Gastrocnemius medialis (tissue), 4 donors: Measurements from ENCODE around the gene ATG9B. TPM values are rescaled to one million over a fixed set of nuclear protein-coding genes. Genes with fewer than 3 reads are reported as not detected.

Experiments
- ATAC-seq, 2 donors: fragments of 150-250 bp; one replicate each; pipeline ENCODE4 v1.9.1; 2016
- DNase-seq, 2 donors: peaks; one replicate each; pipeline ENCODE4 v3.0.0-alpha.2; 2019
- H3K27ac ChIP-seq, 4 donors: fragments of 200-600 bp; sonication (generic); 1 replicate in 1 of 4; 2 replicates in 3 of 4; pipeline ENCODE4 v1.5.1; 2016 to 2018; ENCODE audit warnings: mild to moderate bottlenecking in 2 of 4, moderate library complexity in 1 of 4
- H3K27me3 ChIP-seq, 3 donors: fragments of 200-600 bp; sonication (generic) in 2 of 3; 1 replicate in 1 of 3; 2 replicates in 2 of 3; pipeline versions ENCODE4 v1.5.1 to v1.6.0; 2016 to 2019; ENCODE audit warnings: mild to moderate bottlenecking in 1 of 3, moderate library complexity in 1 of 3
- H3K36me3 ChIP-seq, 2 donors: fragments of 200-600 bp; sonication (generic) in 1 of 2; one replicate each; pipeline ENCODE4 v1.5.1; 2017 to 2018
- H3K4me1 ChIP-seq, 2 donors: fragments of 200-600 bp; sonication (generic) in 1 of 2; one replicate each; pipeline ENCODE4 v1.5.1; 2016 to 2017; ENCODE audit warnings: mild to moderate bottlenecking in 2 of 2
- H3K4me3 ChIP-seq, 4 donors: fragments of 200-600 bp; sonication (generic) in 3 of 4; 1 replicate in 1 of 4; 2 replicates in 3 of 4; pipeline ENCODE4 v1.5.1; 2016 to 2019; ENCODE audit warnings: mild to moderate bottlenecking in 2 of 4
- H3K9me3 ChIP-seq, 3 donors: fragments of 200-600 bp; sonication (generic) in 2 of 3; 1 replicate in 1 of 3; 2 replicates in 2 of 3; pipeline ENCODE4 v1.5.1; 2016 to 2019
- POLR2A ChIP-seq, 2 donors: fragments of 450-650 bp; IDR thresholded peaks; one replicate each; pipeline ENCODE4 v1.6.1; 2017; ENCODE audit warnings: antibody characterized with exemption in 2 of 2, mild to moderate bottlenecking in 2 of 2, moderate library complexity in 2 of 2
- in situ Hi-C, 4 donors: fragments of 200-750 bp; cut with MboI; loops; one replicate each; pipeline versions ENCODE4 v1.15.0 to v1.8.0; 2017; ENCODE audit warnings: low sequenced_read_pairs in 4 of 4
- intact Hi-C: fragments of 100-400 bp; cut with DNase I; formaldehyde crosslinking; loops from one replicate; pipeline ENCODE4 v1.15.1; 2023; ENCODE audit warnings: low total_unique reads
- total RNA-seq, 4 donors: library from RNA; depleted of rRNA; stranded (reverse); fragments of >200 nt; gene quantifications; one replicate each; pipeline versions ENCODE4 v1.1.0 to v1.2.3, GENCODE V29; 2016
- TF ChIP-seq, protein P1 (sequence below), 5 experiments: fragments of 450-650 bp in 3 of 5; fragments of 200-600 bp in 2 of 5; sonication (generic) in 2 of 5; IDR thresholded peaks in 4 of 5; conservative IDR thresholded peaks in 1 of 5; 1 replicate in 4 of 5; 2 replicates in 1 of 5; pipeline ENCODE4 v1.5.1; 2016 to 2019; ENCODE audit warnings: antibody characterized with exemption in 5 of 5, mild to moderate bottlenecking in 3 of 5, moderate library complexity in 3 of 5

ATG9B gene
- total RNA-seq, 4 donors from 2014 or later, result 0.31 TPM; not detected in 3

DNA sequence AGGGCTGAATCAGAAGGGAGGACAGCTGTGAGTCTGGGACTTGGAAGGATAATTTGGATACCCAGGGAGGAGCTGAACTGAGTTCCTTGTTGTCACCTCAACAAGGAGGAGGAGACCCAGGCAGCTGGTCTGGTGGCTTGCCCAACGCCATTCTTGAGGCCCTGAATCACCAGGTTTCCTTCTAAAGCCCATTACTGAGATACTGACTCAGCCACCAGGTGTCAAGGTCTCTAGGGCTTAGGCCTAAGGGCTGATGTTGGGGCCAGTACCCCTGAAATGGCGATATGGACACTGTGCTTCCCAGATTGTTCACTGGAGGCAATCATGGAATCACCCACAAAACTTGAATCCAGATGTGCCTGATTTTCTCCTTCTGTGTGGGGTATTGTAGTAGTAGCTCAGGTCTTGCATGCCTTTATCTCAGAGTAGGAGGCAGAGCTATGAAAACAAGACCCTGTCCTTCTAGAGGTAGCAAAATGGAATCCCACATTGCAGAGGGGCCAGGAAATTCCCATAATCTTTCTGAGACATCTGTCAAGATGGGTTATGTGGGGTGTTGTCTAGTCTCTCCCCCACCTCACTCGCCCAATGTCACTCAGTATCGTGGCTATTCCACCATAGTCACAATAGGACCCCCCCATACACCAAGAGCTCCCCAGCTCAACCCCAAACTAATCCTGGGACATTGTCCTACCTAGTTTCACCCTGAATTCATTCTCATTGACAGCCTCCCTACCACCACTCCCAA lies 1.8 kb upstream of the ATG9B start:
- no peaks in the 10 kb centered on the region for H3K27me3 ChIP-seq
- H3K36me3 ChIP-seq, result no peaks in the 10 kb centered on the region
- intact Hi-C loops, result loop anchor here (5.0 to 10.0 kb wide), 4 partner anchors 146 to 621 kb away; partner anchors contain the start of genes ASB10 and SMARCD3
- H3K9me3 ChIP-seq, result no peaks in the 10 kb centered on the region
- no peak for TF ChIP-seq POLR2A (IDR thresholded peaks at IDR 0.05)
- TF ChIP-seq, protein P1, sequence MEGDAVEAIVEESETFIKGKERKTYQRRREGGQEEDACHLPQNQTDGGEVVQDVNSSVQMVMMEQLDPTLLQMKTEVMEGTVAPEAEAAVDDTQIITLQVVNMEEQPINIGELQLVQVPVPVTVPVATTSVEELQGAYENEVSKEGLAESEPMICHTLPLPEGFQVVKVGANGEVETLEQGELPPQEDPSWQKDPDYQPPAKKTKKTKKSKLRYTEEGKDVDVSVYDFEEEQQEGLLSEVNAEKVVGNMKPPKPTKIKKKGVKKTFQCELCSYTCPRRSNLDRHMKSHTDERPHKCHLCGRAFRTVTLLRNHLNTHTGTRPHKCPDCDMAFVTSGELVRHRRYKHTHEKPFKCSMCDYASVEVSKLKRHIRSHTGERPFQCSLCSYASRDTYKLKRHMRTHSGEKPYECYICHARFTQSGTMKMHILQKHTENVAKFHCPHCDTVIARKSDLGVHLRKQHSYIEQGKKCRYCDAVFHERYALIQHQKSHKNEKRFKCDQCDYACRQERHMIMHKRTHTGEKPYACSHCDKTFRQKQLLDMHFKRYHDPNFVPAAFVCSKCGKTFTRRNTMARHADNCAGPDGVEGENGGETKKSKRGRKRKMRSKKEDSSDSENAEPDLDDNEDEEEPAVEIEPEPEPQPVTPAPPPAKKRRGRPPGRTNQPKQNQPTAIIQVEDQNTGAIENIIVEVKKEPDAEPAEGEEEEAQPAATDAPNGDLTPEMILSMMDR (IDR thresholded peaks at IDR 0.05 in 4 of 5, conservative IDR thresholded peaks at IDR 0.05 in 1 of 5), result no peak
- no peak overlapping the region for H3K4me3 ChIP-seq
- H3K4me1 ChIP-seq, result peaks cover 9 to 12% of the 10 kb centered on the region in 2 donors
- ATAC-seq, result no peak
- in situ Hi-C loops, result loop anchor here in 1 of 4 donors (10.0 kb wide), 1 partner anchor 79 kb away; no protein-coding TSS in a partner anchor
- no peak for DNase-seq
- no peak overlapping the region for H3K27ac ChIP-seq

GRCh38 chr7:151023232-151023631 lies 1.1 kb downstream of the ATG9B start:
- Histone ChIP-seq H3K27ac (no peak overlapping the region), H3K36me3 (no peaks in the 10 kb centered on the region), H3K9me3 (no peaks in the 10 kb centered on the region), H3K27me3 (peaks cover 7 to 17% (median 14%) of the 10 kb centered on the region in 3 donors), H3K4me1 (peaks cover 0 to 5% of the 10 kb centered on the region in 2 donors), H3K4me3 (no peak overlapping the region)
- ATAC-seq (no peak), DNase-seq (no peak)
- TF ChIP-seq, protein P1 (IDR thresholded peaks at IDR 0.05 in 4 of 5, conservative IDR thresholded peaks at IDR 0.05 in 1 of 5), result no peak
- no peak for TF ChIP-seq POLR2A (IDR thresholded peaks at IDR 0.05)
- intact Hi-C loops (loop anchor here (10.0 kb wide), 1 partner anchor 618 kb away; a partner anchor contains a TSS), in situ Hi-C loops (loop anchor here in 1 of 4 donors (10.0 kb wide), 1 partner anchor 82 kb away; no protein-coding TSS in a partner anchor)

- in situ Hi-C loops (loop anchor here in 1 of 4 donors (10.0 kb wide), 1 partner anchor 85 kb away; no protein-coding TSS in a partner anchor), intact Hi-C loops (loop anchor here (10.0 kb wide), 1 partner anchor 615 kb away; a partner anchor contains a TSS)
- ATAC-seq, result no peak
- H3K27ac ChIP-seq, result no peak overlapping the region
- no peaks in the 10 kb centered on the region for H3K36me3 ChIP-seq
- H3K4me3 ChIP-seq, result no peak overlapping the region
- peaks cover 22 to 43% (median 24%) of the 10 kb centered on the region in 3 donors for H3K27me3 ChIP-seq
- peaks cover 6 to 8% of the 10 kb centered on the region in 2 donors for H3K4me1 ChIP-seq
- H3K9me3 ChIP-seq, result no peaks in the 10 kb centered on the region
- DNase-seq, result no peak
- TF ChIP-seq, protein P1 (IDR thresholded peaks at IDR 0.05 in 4 of 5, conservative IDR thresholded peaks at IDR 0.05 in 1 of 5), result no peak
- TF ChIP-seq POLR2A (IDR thresholded peaks at IDR 0.05), result no peak
These were observed 4.1 kb downstream of the ATG9B start for GRCh38 chr7:151020231-151020630.

- peaks cover 28 to 52% (median 33%) of the 10 kb centered on the region in 3 donors for H3K27me3 ChIP-seq
- H3K27ac ChIP-seq, result no peak overlapping the region
- intact Hi-C loops, result no loop called here
- H3K9me3 ChIP-seq, result no peaks in the 10 kb centered on the region
- H3K36me3 ChIP-seq, result no peaks in the 10 kb centered on the region
- H3K4me1 ChIP-seq, result peaks cover 8 to 11% of the 10 kb centered on the region in 2 donors
- ATAC-seq (no peak), DNase-seq (no peak)
- in situ Hi-C loops, result no loop called here
- H3K4me3 ChIP-seq, result peak overlapping the region; percentile 17 to 31 (median 21)
- TF ChIP-seq POLR2A (IDR thresholded peaks at IDR 0.05), result no peak
- TF ChIP-seq, protein P1 (IDR thresholded peaks at IDR 0.05 in 4 of 5, conservative IDR thresholded peaks at IDR 0.05 in 1 of 5), result no peak
These were observed 5.2 kb downstream of the ATG9B start for GRCh38 chr7:151019130-151019447.
